AG09319 (cell line): ENCODE data around the gene CHD3.

Experiments used
- DNase-seq: peaks from one replicate; pipeline ENCODE4 v3.0.0-alpha.2; 2010; ENCODE audit warnings: low read depth; ENCODE audit errors: extremely low read depth
- TF ChIP-seq, protein P1 (sequence below): IDR thresholded peaks from 2 replicates; pipeline ENCODE4 v1.5.1; 2011; ENCODE audit warnings: low read depth, mild to moderate bottlenecking, inconsistent platforms, low read length, moderate library complexity

Gene CHD3

GRCh38 chr17:7855660-7856010 lies 33.0 kb upstream of the CHD3 start:
- no peak for DNase-seq
- TF ChIP-seq, protein P1, sequence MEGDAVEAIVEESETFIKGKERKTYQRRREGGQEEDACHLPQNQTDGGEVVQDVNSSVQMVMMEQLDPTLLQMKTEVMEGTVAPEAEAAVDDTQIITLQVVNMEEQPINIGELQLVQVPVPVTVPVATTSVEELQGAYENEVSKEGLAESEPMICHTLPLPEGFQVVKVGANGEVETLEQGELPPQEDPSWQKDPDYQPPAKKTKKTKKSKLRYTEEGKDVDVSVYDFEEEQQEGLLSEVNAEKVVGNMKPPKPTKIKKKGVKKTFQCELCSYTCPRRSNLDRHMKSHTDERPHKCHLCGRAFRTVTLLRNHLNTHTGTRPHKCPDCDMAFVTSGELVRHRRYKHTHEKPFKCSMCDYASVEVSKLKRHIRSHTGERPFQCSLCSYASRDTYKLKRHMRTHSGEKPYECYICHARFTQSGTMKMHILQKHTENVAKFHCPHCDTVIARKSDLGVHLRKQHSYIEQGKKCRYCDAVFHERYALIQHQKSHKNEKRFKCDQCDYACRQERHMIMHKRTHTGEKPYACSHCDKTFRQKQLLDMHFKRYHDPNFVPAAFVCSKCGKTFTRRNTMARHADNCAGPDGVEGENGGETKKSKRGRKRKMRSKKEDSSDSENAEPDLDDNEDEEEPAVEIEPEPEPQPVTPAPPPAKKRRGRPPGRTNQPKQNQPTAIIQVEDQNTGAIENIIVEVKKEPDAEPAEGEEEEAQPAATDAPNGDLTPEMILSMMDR, result no peak

DNA sequence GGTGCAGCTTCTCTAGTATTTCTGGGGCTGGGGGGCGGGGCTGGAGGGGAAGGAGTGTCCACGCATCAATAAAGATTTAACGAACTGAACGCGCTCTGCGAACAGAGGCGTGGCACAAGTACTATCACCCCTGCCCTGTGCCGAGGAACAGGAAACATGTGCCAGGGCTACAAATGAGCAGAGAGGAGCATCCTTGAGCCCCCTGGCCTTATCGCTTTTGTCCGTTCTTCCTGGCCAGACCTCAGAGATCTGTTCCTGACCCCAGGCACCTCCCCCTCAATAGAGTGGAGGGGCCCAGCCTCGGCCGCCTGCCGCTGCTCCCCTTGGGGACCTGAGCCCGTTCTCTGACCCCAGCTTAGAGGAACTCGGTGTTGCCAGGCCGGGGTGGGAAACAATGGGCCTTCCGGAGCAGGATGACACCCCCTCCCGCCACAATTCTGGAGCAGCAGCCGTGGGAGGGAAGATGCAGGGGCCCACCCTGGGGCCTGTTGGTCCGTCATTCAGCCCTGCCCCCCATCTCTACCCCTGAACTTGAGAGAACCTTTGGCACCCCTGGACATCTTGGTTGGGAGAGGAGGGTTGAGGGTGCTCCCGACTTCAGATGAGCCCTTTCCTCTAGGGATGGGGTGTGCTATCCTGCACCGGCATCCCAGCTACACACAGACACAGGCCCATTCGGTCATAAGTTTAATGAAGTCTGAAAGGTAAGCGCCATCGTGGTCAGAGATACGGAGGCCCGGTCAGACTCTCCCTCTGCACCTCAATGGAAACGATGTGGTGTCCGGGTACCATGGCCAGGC lies 32.4 kb upstream of the CHD3 start:
- TF ChIP-seq, protein P1, result no peak
- no peak for DNase-seq

GRCh38 chr17:7856811-7857712 lies 31.5 kb upstream of the CHD3 start, which contains the start of gene NAA38:
TSS of gene NAA38 (minus strand) at chr17:7857559. CDS start at chr17:7857463, 96 bp downstream.
- TF ChIP-seq, protein P1, result peak; percentile 52
- peak; percentile 98 for DNase-seq

DNA sequence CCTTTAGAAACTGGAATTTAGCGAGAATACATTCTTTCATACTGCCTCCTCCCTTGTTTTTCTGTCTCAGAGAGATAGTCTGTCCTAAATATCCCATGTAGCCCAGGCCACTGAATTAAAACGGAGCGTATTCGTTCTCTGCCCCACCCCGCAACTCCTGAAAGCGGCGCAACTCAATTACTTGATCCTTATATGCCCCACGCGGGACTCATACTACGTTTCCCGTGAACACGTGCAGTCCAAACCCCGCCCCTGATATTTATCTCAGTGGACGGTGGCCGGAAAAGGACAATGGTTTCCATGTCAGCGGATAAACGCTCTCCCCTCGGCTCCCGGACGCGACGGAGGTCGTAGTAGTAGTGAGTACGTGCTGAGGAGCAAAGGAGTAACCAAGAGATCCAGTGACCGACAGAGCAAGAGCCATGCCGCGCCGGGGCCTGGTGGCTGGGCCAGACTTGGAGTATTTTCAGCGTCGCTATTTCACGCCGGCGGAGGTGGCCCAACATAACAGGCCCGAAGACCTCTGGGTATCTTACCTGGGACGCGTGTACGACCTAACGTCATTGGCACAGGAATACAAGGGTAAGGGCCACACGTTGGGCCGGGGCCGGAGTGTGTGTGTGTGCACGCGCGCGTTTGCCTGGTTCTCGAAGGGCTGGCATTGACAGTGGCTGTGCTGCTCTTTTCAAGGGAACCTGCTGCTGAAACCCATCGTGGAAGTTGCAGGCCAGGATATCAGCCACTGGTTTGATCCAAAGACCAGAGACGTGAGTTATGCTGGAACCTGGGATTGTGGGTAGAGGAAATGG lies 30.7 kb upstream of the CHD3 start, which contains the start of gene CYB5D1:
Gene CYB5D1 (plus strand): TSS at position 291 of the 809 bp plus-strand sequence. CDS start 132 bp downstream, at position 423.
- TF ChIP-seq, protein P1, result no peak
- DNase-seq, result peak; percentile 82

- DNase-seq, result no peak
- TF ChIP-seq, protein P1, result peak; percentile 44
These were observed 30.1 kb upstream of the CHD3 start for GRCh38 chr17:7858522-7858810.

GRCh38 chr17:7859028-7859427 lies 29.6 kb upstream of the CHD3 start:
- DNase-seq, result no peak
- TF ChIP-seq, protein P1, result no peak
